H1 (cell line): ENCODE measurements around the gene EPHA7. TPM values are rescaled to one million over a fixed set of nuclear protein-coding genes. Genes with fewer than 3 reads are reported as not detected.

Experiments
- CTCF ChIA-PET: fragments of 300-600 bp; sonication (Branson Sonifier 250); formaldehyde crosslinking; loops from one replicate; lab custom pipeline; 2021; ENCODE audit not compliant: partially characterized antibody; lab: Charles Lee
- POLR2A ChIA-PET: fragments of 300-600 bp; sonication (Branson Sonifier 250); formaldehyde crosslinking; loops from one replicate; lab custom pipeline; 2021; ENCODE audit warnings: inconsistent platforms; ENCODE audit not compliant: partially characterized antibody; lab: Charles Lee
- DNase-seq, 2 experiments: peaks; one replicate each; pipeline versions ENCODE4 v3.0.0 to v3.0.0-alpha.2; 2010 to 2022; ENCODE audit warnings: low spot score in 2 of 2, low read depth in 1 of 2, mixed read lengths in 1 of 2
- FAIRE-seq: peaks from 2 replicates; lab custom pipeline; 2011; peaks lifted over from hg19 to GRCh38; lab: Jason Lieb, UNC
- H2AFZ ChIP-seq: 2 replicates; pipeline ENCODE4 v1.8.1; 2012; ENCODE audit warnings: low read length, inconsistent platforms
- H2AK5ac ChIP-seq: 2 replicates; pipeline ENCODE4 v1.6.1; 2013; ENCODE audit warnings: low read depth, low read length
- H2BK120ac ChIP-seq: replicated peaks from 2 replicates; pipeline ENCODE3; 2013; ENCODE audit warnings: low read depth, low read length, inconsistent platforms
- H2BK12ac ChIP-seq: 2 replicates; pipeline ENCODE4 v1.6.1; 2013; ENCODE audit warnings: low read depth, low read length
- H2BK15ac ChIP-seq: 2 replicates; pipeline ENCODE4 v1.6.1; 2013; ENCODE audit warnings: low read length
- H2BK20ac ChIP-seq: 2 replicates; pipeline ENCODE4 v1.6.1; 2013; ENCODE audit warnings: low read length
- H2BK5ac ChIP-seq: 2 replicates; pipeline ENCODE4 v1.6.1; 2013; ENCODE audit warnings: low read depth, low read length
- H3K14ac ChIP-seq: 2 replicates; pipeline ENCODE4 v1.6.1; 2013; ENCODE audit warnings: inconsistent platforms; ENCODE audit not compliant: insufficient read length
- H3K18ac ChIP-seq: 2 replicates; pipeline ENCODE4 v1.6.1; 2013; ENCODE audit warnings: low read length; ENCODE audit errors: extremely low read depth
- H3K23ac ChIP-seq: 2 replicates; pipeline ENCODE4 v1.6.1; 2013; ENCODE audit warnings: inconsistent platforms; ENCODE audit not compliant: insufficient read length
- H3K23me2 ChIP-seq: 2 replicates; pipeline ENCODE4 v1.6.1; 2013; ENCODE audit warnings: low read depth, low read length
- H3K27ac ChIP-seq: 2 replicates; pipeline ENCODE4 v1.6.1; 2011; ENCODE audit warnings: low read depth, low read length, inconsistent platforms
- H3K27me3 ChIP-seq, 4 experiments: replicated peaks in 1 of 4; 1 replicate in 1 of 4; 2 replicates in 3 of 4; pipeline versions ENCODE4 v1.6.1 to v1.8.1; 2011 to 2013; ENCODE audit warnings: low read length in 3 of 4, mild to moderate bottlenecking in 3 of 4, inconsistent platforms in 2 of 4, mixed read lengths in 2 of 4, moderate library complexity in 1 of 4; ENCODE audit not compliant: control insufficient read depth in 3 of 4, insufficient read depth in 3 of 4; ENCODE audit errors: extremely low read depth in 1 of 4
- H3K36me3 ChIP-seq, 4 experiments: 2 replicates each; pipeline versions ENCODE4 v1.6.1 to v1.8.1; 2011 to 2013; ENCODE audit warnings: mild to moderate bottlenecking in 4 of 4, low read length in 3 of 4, moderate library complexity in 2 of 4, control low read depth in 1 of 4, inconsistent platforms in 1 of 4; ENCODE audit not compliant: insufficient read depth in 4 of 4, control insufficient read depth in 2 of 4
- H3K4ac ChIP-seq: replicated peaks from 2 replicates; pipeline ENCODE3; 2013; ENCODE audit warnings: low read length, low read depth, mixed read lengths, inconsistent platforms; ENCODE audit not compliant: insufficient read length
- H3K4me1 ChIP-seq, 4 experiments: replicated peaks in 1 of 4; 1 replicate in 1 of 4; 2 replicates in 3 of 4; pipeline versions ENCODE4 v1.6.1 to v1.8.1; 2011 to 2013; ENCODE audit warnings: low read length in 3 of 4, inconsistent platforms in 2 of 4, mixed read lengths in 1 of 4; ENCODE audit not compliant: insufficient read depth in 4 of 4, control insufficient read depth in 3 of 4
- H3K4me2 ChIP-seq, 2 experiments: 2 replicates each; pipeline versions ENCODE4 v1.6.1 to v1.8.1; 2011 to 2013; ENCODE audit warnings: low read depth in 2 of 2, low read length in 2 of 2, control low read depth in 1 of 2, inconsistent platforms in 1 of 2, mild to moderate bottlenecking in 1 of 2; ENCODE audit not compliant: insufficient read depth in 1 of 2
- H3K4me3 ChIP-seq, 4 experiments: fragments of 200-600, 300-600 bp in 1 of 4; sonication (generic), shearing (Covaris generic), sonication (Bioruptor Twin) in 1 of 4; 2 replicates each; pipeline versions ENCODE4 v1.5.1 to v1.8.1; 2011 to 2016; ENCODE audit warnings: low read length in 4 of 4, low read depth in 3 of 4, control low read depth in 2 of 4, inconsistent platforms in 2 of 4, mild to moderate bottlenecking in 2 of 4, mixed read lengths in 1 of 4, moderate library complexity in 1 of 4; ENCODE audit not compliant: insufficient read depth in 2 of 4; ENCODE audit errors: extremely low read depth in 1 of 4
- H3K56ac ChIP-seq: replicated peaks from 2 replicates; pipeline ENCODE3; 2013; ENCODE audit warnings: low read depth, mild to moderate bottlenecking, mixed read lengths, low read length, inconsistent platforms; ENCODE audit not compliant: insufficient read length
- H3K79me1 ChIP-seq: 2 replicates; pipeline ENCODE4 v1.6.1; 2013; ENCODE audit warnings: low read depth, low read length, control low read depth
- H3K79me2 ChIP-seq, 2 experiments: 2 replicates each; pipeline versions ENCODE4 v1.6.1 to v1.8.1; 2012 to 2013; ENCODE audit warnings: low read length in 2 of 2, mild to moderate bottlenecking in 2 of 2, inconsistent platforms in 1 of 2; ENCODE audit not compliant: insufficient read depth in 2 of 2, control insufficient read depth in 1 of 2
- H3K9ac ChIP-seq, 4 experiments: replicated peaks in 1 of 4; 1 replicate in 1 of 4; 2 replicates in 3 of 4; pipeline versions ENCODE4 v1.6.1 to v1.8.1; 2011 to 2013; ENCODE audit warnings: low read depth in 3 of 4, low read length in 3 of 4, control low read depth in 2 of 4, mild to moderate bottlenecking in 2 of 4, moderate library complexity in 2 of 4, inconsistent platforms in 1 of 4; ENCODE audit errors: extremely low read depth in 1 of 4
- H3K9me3 ChIP-seq, 2 experiments: 2 replicates each; pipeline versions ENCODE4 v1.6.1 to v1.8.1; 2012 to 2013; ENCODE audit warnings: mild to moderate bottlenecking in 2 of 2, moderate library complexity in 2 of 2, control low read depth in 1 of 2, inconsistent platforms in 1 of 2, low read depth in 1 of 2, low read length in 1 of 2, mixed read lengths in 1 of 2; ENCODE audit not compliant: insufficient read depth in 2 of 2
- H4K20me1 ChIP-seq, 2 experiments: replicated peaks in 1 of 2; 2 replicates each; pipeline versions ENCODE3 to v1.8.1; 2011 to 2013; ENCODE audit warnings: inconsistent platforms in 2 of 2, low read length in 2 of 2, mild to moderate bottlenecking in 1 of 2; ENCODE audit not compliant: insufficient read depth in 2 of 2, control insufficient read depth in 1 of 2
- H4K5ac ChIP-seq: 2 replicates; pipeline ENCODE4 v1.6.1; 2013; ENCODE audit warnings: low read length, low read depth, mixed read lengths, inconsistent platforms; ENCODE audit not compliant: insufficient read length
- H4K8ac ChIP-seq: 2 replicates; pipeline ENCODE4 v1.8.0; 2013; ENCODE audit warnings: mild to moderate bottlenecking, moderate library complexity, low read length, inconsistent platforms; ENCODE audit not compliant: insufficient read depth; ENCODE audit errors: extremely low read depth
- H4K91ac ChIP-seq: replicated peaks from 2 replicates; pipeline ENCODE3; 2013; ENCODE audit warnings: low read length, mixed read lengths, inconsistent platforms; ENCODE audit not compliant: insufficient read length
- ASH2L ChIP-seq: fragments of 200-600, 300-600 bp; sonication (generic); IDR thresholded peaks from one replicate; pipeline ENCODE4 v1.7.1; 2017; ENCODE audit warnings: low read length
- CEBPB ChIP-seq: IDR thresholded peaks from 2 replicates; pipeline ENCODE4 v1.6.1; 2012; ENCODE audit warnings: low read depth, low read length
- CHD1 ChIP-seq: IDR thresholded peaks from 2 replicates; pipeline ENCODE4 v1.6.1; 2012; ENCODE audit warnings: low read depth, low read length, improper control_type of control experiment
- EP300 ChIP-seq, 2 experiments: IDR thresholded peaks; 1 replicate in 1 of 2; 2 replicates in 1 of 2; pipeline ENCODE4 v1.6.1; 2011 to 2012; ENCODE audit warnings: low read depth in 2 of 2, low read length in 2 of 2, mild to moderate bottlenecking in 2 of 2, borderline replicate concordance in 1 of 2, inconsistent platforms in 1 of 2, moderate library complexity in 1 of 2
- EZH2 ChIP-seq: fragments of 200-600 bp; sonication (generic); IDR thresholded peaks from 2 replicates; pipeline ENCODE4 v1.7.1; 2012; ENCODE audit warnings: low read depth, mild to moderate bottlenecking, moderate library complexity, low read length, inconsistent platforms; ENCODE audit not compliant: severe bottlenecking
- GTF2F1 ChIP-seq: IDR thresholded peaks from 2 replicates; pipeline ENCODE4 v1.6.1; 2012; ENCODE audit warnings: low read depth, low read length, improper control_type of control experiment, borderline replicate concordance
- JUN ChIP-seq: IDR thresholded peaks from 2 replicates; pipeline ENCODE4 v1.6.1; 2011; ENCODE audit warnings: low read depth, mild to moderate bottlenecking, improper control_type of control experiment, low read length
- JUND ChIP-seq: IDR thresholded peaks from 2 replicates; pipeline ENCODE4 v1.6.1; 2011; ENCODE audit warnings: mild to moderate bottlenecking, improper control_type of control experiment, low read length
- MAFK ChIP-seq: IDR thresholded peaks from 2 replicates; pipeline ENCODE4 v1.6.1; 2012; ENCODE audit warnings: low read depth, mild to moderate bottlenecking, improper control_type of control experiment, low read length
- NANOG ChIP-seq: IDR thresholded peaks from 2 replicates; pipeline ENCODE4 v1.6.1; 2011; ENCODE audit warnings: low read length, low read depth, mild to moderate bottlenecking, inconsistent platforms; ENCODE audit not compliant: insufficient read depth, poor library complexity, severe bottlenecking
- PHF8 ChIP-seq: fragments of 200-600 bp; sonication (generic); conservative IDR thresholded peaks from 2 replicates; pipeline ENCODE4 v1.7.1; 2012; ENCODE audit warnings: low read depth, mild to moderate bottlenecking, inconsistent platforms, low read length, moderate library complexity
- SAP30 ChIP-seq: fragments of 300-600 bp; sonication (generic); IDR thresholded peaks from 2 replicates; pipeline ENCODE4 v1.7.1; 2012; ENCODE audit warnings: low read length, moderate library complexity, mild to moderate bottlenecking, inconsistent platforms; ENCODE audit not compliant: insufficient read depth, insufficient replicate concordance
- TEAD4 ChIP-seq: IDR thresholded peaks from 2 replicates; pipeline ENCODE4 v1.6.1; 2012; ENCODE audit warnings: low read depth, low read length, inconsistent platforms, mixed read lengths
- YY1 ChIP-seq: IDR thresholded peaks from 2 replicates; pipeline ENCODE4 v1.6.1; 2011; ENCODE audit warnings: low read depth, mild to moderate bottlenecking, low read length
- WGBS, 2 experiments: shearing (Covaris generic) in 1 of 2; methylation state at CpG; one replicate each; pipeline versions ENCODE4 v1.1.6 to v1.1.7; 2013 to 2015; ENCODE audit warnings: low lambda C conversion rate in 2 of 2, mixed read lengths in 2 of 2, inconsistent platforms in 1 of 2, low coverage in 1 of 2, missing lambda C conversion rate in 1 of 2; ENCODE audit not compliant: insufficient replicate concordance in 2 of 2, insufficient coverage in 1 of 2, insufficient read length in 1 of 2; ENCODE audit errors: extremely low coverage in 1 of 2, missing lambda C conversion rate in 1 of 2; 5-methylcytosine and 5-hydroxymethylcytosine counted together
- polyA plus RNA-seq, 7 experiments: library from polyadenylated mRNA; depleted of rRNA in 3 of 7; stranded (reverse) in 5 of 7; unstranded in 2 of 7; fragments of >200 nt in 5 of 7; fragments of 200-250 nt in 2 of 7; gene quantifications; 1 replicate in 5 of 7; 2 replicates in 1 of 7; 4 replicates in 1 of 7; pipeline versions ENCODE4 v1.2.1 to v1.2.3, GENCODE V29; 2011 to 2013; ENCODE audit warnings: missing spikeins in 2 of 7, mixed read lengths in 2 of 7
- total RNA-seq: library from RNA; stranded (reverse); fragmentation: NEBNext Ultra II Directional; extraction: Animal tissue kit (Norgen Biotek cat#: 25700); gene quantifications from 2 replicates; pipeline ENCODE4 v1.2.1, GENCODE V29; 2021
- TF ChIP-seq, protein P1 (sequence below): IDR thresholded peaks from 2 replicates; pipeline ENCODE4 v1.6.1; 2012; ENCODE audit warnings: inconsistent platforms

The EPHA7 gene
- total and polyA plus RNA-seq, 2 of the 8 experiments (the other 6 are each of a cell fraction or from before 2014, with no cell fraction given): 1.3 to 6.8 TPM

DNA sequence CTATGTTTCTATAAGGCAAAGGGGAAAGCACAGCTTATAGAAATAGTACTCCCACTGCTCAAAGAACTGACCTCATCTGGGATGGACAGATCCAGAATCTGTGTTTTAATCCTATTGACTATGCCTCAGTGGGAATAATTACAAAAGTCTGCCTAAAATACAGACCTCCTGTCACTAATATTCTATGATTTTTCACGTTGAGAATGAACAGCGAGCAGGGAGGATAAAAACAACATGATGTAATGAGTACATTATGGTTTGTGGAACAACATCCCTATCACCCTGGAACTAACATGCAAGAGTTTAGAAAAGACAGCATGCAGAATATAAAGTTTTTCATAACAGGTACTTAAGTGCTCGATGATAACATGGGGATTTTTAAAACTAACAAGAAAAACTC lies 53.9 kb downstream of the EPHA7 start:
- Histone ChIP-seq H3K23ac (no peak overlapping the region), H3K4me3 (no peak overlapping the region), H2BK20ac (no peak overlapping the region), H2AK5ac (no peak overlapping the region), H3K9me3 (no peaks in the 10 kb centered on the region), H3K56ac (no peak overlapping the region), H3K79me2 (no peaks in the 10 kb centered on the region), H3K4me1 (no peaks in the 10 kb centered on the region), H4K20me1 (no peaks in the 10 kb centered on the region), H2BK12ac (no peak overlapping the region), H3K36me3 (no peaks in the 10 kb centered on the region), H3K18ac (no peak overlapping the region), H3K27ac (no peak overlapping the region), H3K27me3 (no peaks in the 10 kb centered on the region), H2AFZ (no peak overlapping the region), H4K5ac (no peak overlapping the region), H2BK15ac (no peak overlapping the region), H4K8ac (no peak overlapping the region), H3K9ac (no peak overlapping the region), H2BK5ac (no peak overlapping the region), H3K79me1 (no peaks in the 10 kb centered on the region), H3K23me2 (no peaks in the 10 kb centered on the region), H3K4ac (no peak overlapping the region), H2BK120ac (no peak overlapping the region), H4K91ac (no peak overlapping the region), H3K4me2 (no peak overlapping the region), H3K14ac (no peak overlapping the region)
- 89% methylated on average over 3 of the region's 3 CpGs; no CpG with 5 or more reads in 1 of the 2 experiments for WGBS, 2 experiments
- POLR2A ChIA-PET: no interaction called here
- CTCF ChIA-PET: interaction anchor here (0.6 kb wide), 1 partner anchor 386 kb away, joined by 3 read pairs; no protein-coding TSS in a partner anchor
- FAIRE-seq (no peak), DNase-seq (no peak)
- no peak for TF ChIP-seq TEAD4
- TF ChIP-seq EZH2: no peak
- TF ChIP-seq PHF8: no peak
- no peak for TF ChIP-seq EP300 (IDR thresholded peaks at IDR 0.05; ENCODE audit: borderline replicate concordance in 1 of 2, low read depth in 2 of 2, low read length in 2 of 2)
- no peak for TF ChIP-seq SAP30
- no peak for TF ChIP-seq CHD1
- TF ChIP-seq NANOG: no peak
- TF ChIP-seq JUND: no peak
- TF ChIP-seq YY1: no peak
- no peak for TF ChIP-seq ASH2L
- TF ChIP-seq CEBPB: no peak
- no peak for TF ChIP-seq GTF2F1
- TF ChIP-seq, protein P1, sequence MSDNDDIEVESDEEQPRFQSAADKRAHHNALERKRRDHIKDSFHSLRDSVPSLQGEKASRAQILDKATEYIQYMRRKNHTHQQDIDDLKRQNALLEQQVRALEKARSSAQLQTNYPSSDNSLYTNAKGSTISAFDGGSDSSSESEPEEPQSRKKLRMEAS: no peak
- no peak for TF ChIP-seq JUN
- TF ChIP-seq MAFK: no peak
